Measurements from ENCODE around the gene KDM4D.

DNA sequence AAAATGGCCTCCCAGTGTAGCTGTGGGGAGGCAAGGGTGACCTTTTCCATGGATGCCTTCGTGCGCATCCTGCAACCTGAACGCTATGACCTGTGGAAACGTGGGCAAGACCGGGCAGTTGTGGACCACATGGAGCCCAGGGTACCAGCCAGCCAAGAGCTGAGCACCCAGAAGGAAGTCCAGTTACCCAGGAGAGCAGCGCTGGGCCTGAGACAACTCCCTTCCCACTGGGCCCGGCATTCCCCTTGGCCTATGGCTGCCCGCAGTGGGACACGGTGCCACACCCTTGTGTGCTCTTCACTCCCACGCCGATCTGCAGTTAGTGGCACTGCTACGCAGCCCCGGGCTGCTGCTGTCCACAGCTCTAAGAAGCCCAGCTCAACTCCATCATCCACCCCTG, 24.8 kb downstream of the KDM4D start:
- TF ChIP-seq, protein P1, sequence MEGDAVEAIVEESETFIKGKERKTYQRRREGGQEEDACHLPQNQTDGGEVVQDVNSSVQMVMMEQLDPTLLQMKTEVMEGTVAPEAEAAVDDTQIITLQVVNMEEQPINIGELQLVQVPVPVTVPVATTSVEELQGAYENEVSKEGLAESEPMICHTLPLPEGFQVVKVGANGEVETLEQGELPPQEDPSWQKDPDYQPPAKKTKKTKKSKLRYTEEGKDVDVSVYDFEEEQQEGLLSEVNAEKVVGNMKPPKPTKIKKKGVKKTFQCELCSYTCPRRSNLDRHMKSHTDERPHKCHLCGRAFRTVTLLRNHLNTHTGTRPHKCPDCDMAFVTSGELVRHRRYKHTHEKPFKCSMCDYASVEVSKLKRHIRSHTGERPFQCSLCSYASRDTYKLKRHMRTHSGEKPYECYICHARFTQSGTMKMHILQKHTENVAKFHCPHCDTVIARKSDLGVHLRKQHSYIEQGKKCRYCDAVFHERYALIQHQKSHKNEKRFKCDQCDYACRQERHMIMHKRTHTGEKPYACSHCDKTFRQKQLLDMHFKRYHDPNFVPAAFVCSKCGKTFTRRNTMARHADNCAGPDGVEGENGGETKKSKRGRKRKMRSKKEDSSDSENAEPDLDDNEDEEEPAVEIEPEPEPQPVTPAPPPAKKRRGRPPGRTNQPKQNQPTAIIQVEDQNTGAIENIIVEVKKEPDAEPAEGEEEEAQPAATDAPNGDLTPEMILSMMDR (IDR thresholded peaks at IDR 0.05; ENCODE audit: insufficient read depth, low read length) = no peak
- TF ChIP-seq POLR2AphosphoS5 (IDR thresholded peaks at IDR 0.05; ENCODE audit: low read depth) (no peak), GABPA (IDR thresholded peaks at IDR 0.05; ENCODE audit: low read depth) (no peak), SPI1 (IDR thresholded peaks at IDR 0.05; ENCODE audit: borderline replicate concordance, low read depth) (no peak)
- TF ChIP-seq, protein P2, sequence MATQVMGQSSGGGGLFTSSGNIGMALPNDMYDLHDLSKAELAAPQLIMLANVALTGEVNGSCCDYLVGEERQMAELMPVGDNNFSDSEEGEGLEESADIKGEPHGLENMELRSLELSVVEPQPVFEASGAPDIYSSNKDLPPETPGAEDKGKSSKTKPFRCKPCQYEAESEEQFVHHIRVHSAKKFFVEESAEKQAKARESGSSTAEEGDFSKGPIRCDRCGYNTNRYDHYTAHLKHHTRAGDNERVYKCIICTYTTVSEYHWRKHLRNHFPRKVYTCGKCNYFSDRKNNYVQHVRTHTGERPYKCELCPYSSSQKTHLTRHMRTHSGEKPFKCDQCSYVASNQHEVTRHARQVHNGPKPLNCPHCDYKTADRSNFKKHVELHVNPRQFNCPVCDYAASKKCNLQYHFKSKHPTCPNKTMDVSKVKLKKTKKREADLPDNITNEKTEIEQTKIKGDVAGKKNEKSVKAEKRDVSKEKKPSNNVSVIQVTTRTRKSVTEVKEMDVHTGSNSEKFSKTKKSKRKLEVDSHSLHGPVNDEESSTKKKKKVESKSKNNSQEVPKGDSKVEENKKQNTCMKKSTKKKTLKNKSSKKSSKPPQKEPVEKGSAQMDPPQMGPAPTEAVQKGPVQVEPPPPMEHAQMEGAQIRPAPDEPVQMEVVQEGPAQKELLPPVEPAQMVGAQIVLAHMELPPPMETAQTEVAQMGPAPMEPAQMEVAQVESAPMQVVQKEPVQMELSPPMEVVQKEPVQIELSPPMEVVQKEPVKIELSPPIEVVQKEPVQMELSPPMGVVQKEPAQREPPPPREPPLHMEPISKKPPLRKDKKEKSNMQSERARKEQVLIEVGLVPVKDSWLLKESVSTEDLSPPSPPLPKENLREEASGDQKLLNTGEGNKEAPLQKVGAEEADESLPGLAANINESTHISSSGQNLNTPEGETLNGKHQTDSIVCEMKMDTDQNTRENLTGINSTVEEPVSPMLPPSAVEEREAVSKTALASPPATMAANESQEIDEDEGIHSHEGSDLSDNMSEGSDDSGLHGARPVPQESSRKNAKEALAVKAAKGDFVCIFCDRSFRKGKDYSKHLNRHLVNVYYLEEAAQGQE (IDR thresholded peaks at IDR 0.05; ENCODE audit: insufficient replicate concordance, low read depth) = no peak

Measured in HL-60 (cell line).